Measurements from ENCODE around the gene ATP9B.

The ATP9B gene

GRCh38 chr18:79379931-79380815 is 311.0 kb downstream of the ATP9B start:
- no peak for TF ChIP-seq Cebpa-rat (IDR thresholded peaks at IDR 0.05)
- Histone ChIP-seq H3K27ac (no peak overlapping the region), H3K9me3 (replicated peaks in 1 of 11) (no peaks in the 10 kb centered on the region), H3K36me3 (peaks cover 0 to 22% (median 10%) of the 10 kb centered on the region in 11 experiments; a peak in 14 of 22 replicates), H3K27me3 (no peaks in the 10 kb centered on the region), H3K4me3 (no peak overlapping the region), H3K4me2 (no peak overlapping the region), H3K9ac (no peak overlapping the region), H3K4me1 (peaks cover 0 to 7% (median 4%) of the 10 kb centered on the region in 10 experiments; a peak in 10 of 20 replicates), H4K20me1 (peaks cover 0 to 75% (median 14%) of the 10 kb centered on the region in 11 experiments; a peak in 15 of 22 replicates)

DNA sequence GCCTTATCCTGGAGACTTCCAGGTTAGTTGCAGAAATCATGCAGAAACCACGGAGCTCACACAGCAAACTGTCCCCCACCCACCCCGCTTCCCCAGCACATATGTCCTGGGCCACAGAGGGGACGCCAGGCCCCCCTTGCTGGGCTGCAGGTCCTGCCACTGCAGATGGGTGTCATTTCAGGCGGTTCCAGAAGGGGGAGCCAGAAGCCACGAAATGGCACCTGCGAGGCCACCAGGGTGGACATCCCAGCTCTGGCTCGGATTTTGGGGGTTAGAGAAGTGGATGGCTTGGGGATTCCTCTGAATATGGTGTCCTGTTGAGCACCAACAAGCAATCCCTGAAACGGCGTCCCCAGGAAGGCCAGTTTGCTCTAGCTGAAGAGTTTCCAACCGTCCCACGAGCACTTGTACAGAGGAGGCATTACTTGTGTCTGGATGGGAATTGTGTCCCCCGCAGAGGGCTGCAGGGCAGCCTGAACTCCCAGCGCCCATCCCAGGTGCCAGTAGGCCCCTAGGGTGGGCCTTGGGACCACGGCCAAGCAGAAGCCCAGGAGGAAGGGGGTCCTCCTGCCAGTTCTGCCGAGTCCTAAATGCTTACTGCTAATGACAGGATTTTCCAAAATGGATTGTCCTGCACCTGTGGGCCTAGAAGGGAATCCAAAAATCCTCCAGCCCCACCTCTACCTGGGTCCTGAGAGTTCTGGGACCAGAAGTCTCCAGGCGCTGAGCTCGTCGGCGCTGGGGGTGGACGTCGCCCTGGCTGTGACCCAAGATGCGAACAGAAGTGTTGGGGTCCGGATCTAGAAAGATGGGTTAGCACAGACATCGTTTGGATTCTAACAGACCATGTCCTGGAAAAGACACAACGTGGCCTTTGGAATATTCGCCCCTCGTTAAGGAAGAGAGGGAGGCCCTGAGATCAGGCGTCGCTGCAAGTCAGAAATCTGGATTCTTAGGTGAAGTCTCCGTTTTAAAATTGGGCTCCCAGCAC is 311.9 kb downstream of the ATP9B start:
- no peak overlapping the region for H3K4me2 ChIP-seq
- H4K20me1 ChIP-seq = peaks cover 0 to 83% (median 16%) of the 10 kb centered on the region in 11 experiments; a peak in 15 of 22 replicates
- no peak overlapping the region for H3K9ac ChIP-seq
- no peak for TF ChIP-seq Cebpa-rat (IDR thresholded peaks at IDR 0.05)
- H3K9me3 ChIP-seq (replicated peaks in 1 of 11) = no peaks in the 10 kb centered on the region
- no peaks in the 10 kb centered on the region for H3K27me3 ChIP-seq
- H3K36me3 ChIP-seq = peaks cover 0 to 21% (median 10%) of the 10 kb centered on the region in 11 experiments; a peak in 14 of 22 replicates
- peaks cover 4 to 15% (median 10%) of the 10 kb centered on the region in 10 experiments; a peak in 19 of 20 replicates for H3K4me1 ChIP-seq
- H3K4me3 ChIP-seq = no peak overlapping the region
- no peak overlapping the region for H3K27ac ChIP-seq

DNA sequence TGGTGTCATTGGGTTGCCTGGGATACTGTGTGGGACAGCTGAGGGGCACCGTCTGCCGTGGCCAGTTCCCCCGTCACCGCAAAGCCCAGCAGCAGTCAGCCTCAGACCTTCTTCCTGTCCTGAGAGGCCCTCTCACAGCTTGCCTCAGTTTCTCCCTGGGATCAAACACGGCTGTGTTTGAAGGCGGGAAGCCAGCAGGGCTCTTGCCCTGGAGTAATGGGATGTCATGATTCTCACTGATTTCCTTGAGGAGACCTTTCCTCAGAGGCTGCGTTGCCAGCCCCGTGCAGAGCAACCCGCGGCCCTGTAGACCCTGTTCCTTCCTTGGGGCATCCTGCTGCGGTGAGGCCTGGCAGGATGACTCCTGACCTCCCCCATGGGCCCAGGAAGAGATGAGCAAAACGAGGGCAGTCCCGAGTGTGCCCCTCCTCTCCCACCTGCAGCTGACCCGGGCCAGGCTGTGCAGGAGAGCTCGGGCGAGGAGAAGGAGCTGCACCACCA is 312.7 kb downstream of the ATP9B start:
- peaks cover 4 to 23% (median 16%) of the 10 kb centered on the region in 10 experiments; a peak in 19 of 20 replicates for H3K4me1 ChIP-seq
- no peaks in the 10 kb centered on the region for H3K9me3 ChIP-seq (replicated peaks in 1 of 11)
- H3K27ac ChIP-seq = no peak overlapping the region
- no peak overlapping the region for H3K4me3 ChIP-seq
- H4K20me1 ChIP-seq = peaks cover 0 to 91% (median 21%) of the 10 kb centered on the region in 11 experiments; a peak in 15 of 22 replicates
- no peak for TF ChIP-seq Cebpa-rat (IDR thresholded peaks at IDR 0.05)
- peaks cover 0 to 7% (median 0%) of the 10 kb centered on the region in 11 experiments; a peak in 2 of 22 replicates for H3K27me3 ChIP-seq
- no peak overlapping the region for H3K4me2 ChIP-seq
- H3K9ac ChIP-seq = no peak overlapping the region
- H3K36me3 ChIP-seq = peaks cover 0 to 19% (median 10%) of the 10 kb centered on the region in 11 experiments; a peak in 14 of 22 replicates

- no peak for TF ChIP-seq Cebpa-rat (IDR thresholded peaks at IDR 0.05)
- H3K4me1 ChIP-seq = peaks cover 4 to 25% (median 16%) of the 10 kb centered on the region in 10 experiments; a peak in 19 of 20 replicates
- no peaks in the 10 kb centered on the region for H3K9me3 ChIP-seq (replicated peaks in 1 of 11)
- H3K4me3 ChIP-seq = no peak overlapping the region
- no peak overlapping the region for H3K27ac ChIP-seq
- H3K9ac ChIP-seq = no peak overlapping the region
- H3K36me3 ChIP-seq = peaks cover 0 to 9% (median 4%) of the 10 kb centered on the region in 11 experiments; a peak in 11 of 22 replicates
- H3K4me2 ChIP-seq = no peak overlapping the region
- peaks cover 0 to 16% (median under 1%) of the 10 kb centered on the region in 11 experiments; a peak in 9 of 22 replicates for H3K27me3 ChIP-seq
- peaks cover 0 to 85% (median 18%) of the 10 kb centered on the region in 11 experiments; a peak in 15 of 22 replicates for H4K20me1 ChIP-seq
Observed at GRCh38 chr18:79382681-79383387, 313.6 kb downstream of the ATP9B start.

DNA sequence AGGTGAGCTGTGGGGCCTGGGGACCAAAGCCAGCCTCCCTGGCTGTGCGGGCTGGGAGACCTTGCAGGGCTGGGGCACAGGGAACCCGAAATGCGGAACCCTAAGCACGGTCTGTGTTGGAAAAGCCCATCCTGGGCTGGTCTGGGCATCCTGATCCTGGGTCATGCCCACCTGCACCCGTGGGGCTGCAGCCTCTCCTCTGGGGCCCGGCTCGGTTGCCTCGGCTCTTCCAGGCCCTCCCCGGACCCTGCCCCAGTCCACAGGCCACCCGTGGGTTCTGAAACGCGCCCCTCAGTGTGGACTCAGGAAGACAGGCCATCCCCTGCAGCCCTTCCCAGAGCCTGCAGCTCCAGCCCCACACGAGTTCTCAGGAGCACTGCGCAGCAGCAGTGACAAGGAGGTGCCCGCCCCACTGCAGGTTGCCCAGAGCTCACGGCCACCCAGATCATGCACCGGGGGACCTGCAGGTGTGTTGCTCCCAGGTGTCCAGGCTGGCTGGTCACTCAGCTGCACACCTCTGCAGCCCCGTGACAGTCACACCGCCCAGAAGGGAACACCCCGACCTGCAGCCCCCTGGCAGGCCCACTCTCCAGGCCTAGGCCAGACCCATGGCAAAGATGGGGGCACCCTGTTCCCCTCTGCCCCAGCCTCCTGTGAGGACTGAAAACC is 314.3 kb downstream of the ATP9B start:
- Histone ChIP-seq H3K27ac (no peak overlapping the region), H3K4me2 (no peak overlapping the region), H4K20me1 (peaks cover 0 to 84% (median 18%) of the 10 kb centered on the region in 11 experiments; a peak in 15 of 22 replicates), H3K9me3 (replicated peaks in 1 of 11) (no peaks in the 10 kb centered on the region), H3K4me3 (no peak overlapping the region), H3K27me3 (peaks cover 0 to 23% (median 7%) of the 10 kb centered on the region in 11 experiments; a peak in 17 of 22 replicates), H3K9ac (no peak overlapping the region), H3K4me1 (peaks cover 4 to 25% (median 16%) of the 10 kb centered on the region in 10 experiments; a peak in 19 of 20 replicates), H3K36me3 (peaks cover 0 to 2% (median 0%) of the 10 kb centered on the region in 11 experiments; a peak in 4 of 22 replicates)
- no peak for TF ChIP-seq Cebpa-rat (IDR thresholded peaks at IDR 0.05)

- Histone ChIP-seq H4K20me1 (peaks cover 0 to 81% (median 18%) of the 10 kb centered on the region in 11 experiments; a peak in 15 of 22 replicates), H3K9ac (no peak overlapping the region), H3K4me1 (peaks cover 1 to 23% (median 16%) of the 10 kb centered on the region in 10 experiments; a peak in 19 of 20 replicates), H3K27me3 (peaks cover 5 to 31% (median 15%) of the 10 kb centered on the region in 11 experiments; a peak in 19 of 22 replicates), H3K4me3 (no peak overlapping the region), H3K36me3 (no peaks in the 10 kb centered on the region), H3K9me3 (replicated peaks in 1 of 11) (no peaks in the 10 kb centered on the region), H3K4me2 (no peak overlapping the region), H3K27ac (no peak overlapping the region)
- TF ChIP-seq Cebpa-rat (IDR thresholded peaks at IDR 0.05) = no peak
Observed at GRCh38 chr18:79384151-79384807, 315.1 kb downstream of the ATP9B start.

- Histone ChIP-seq H3K36me3 (no peaks in the 10 kb centered on the region), H3K27me3 (peaks cover 5 to 36% (median 20%) of the 10 kb centered on the region in 11 experiments; a peak in 19 of 22 replicates), H3K9me3 (replicated peaks in 1 of 11) (no peaks in the 10 kb centered on the region), H3K27ac (no peak overlapping the region), H3K4me1 (peaks cover 0 to 21% (median 16%) of the 10 kb centered on the region in 10 experiments; a peak in 16 of 20 replicates), H3K4me2 (no peak overlapping the region), H3K9ac (no peak overlapping the region), H3K4me3 (no peak overlapping the region), H4K20me1 (peaks cover 0 to 78% (median 18%) of the 10 kb centered on the region in 11 experiments; a peak in 15 of 22 replicates)
- no peak for TF ChIP-seq Cebpa-rat (IDR thresholded peaks at IDR 0.05)
Observed at GRCh38 chr18:79384834-79385233, 315.6 kb downstream of the ATP9B start.
